Calu3 (cell line): ENCODE measurements around the gene TAF1D. TPM values are rescaled to one million over a fixed set of nuclear protein-coding genes. Genes with fewer than 3 reads are reported as not detected.

Experiments used
- BruUV-seq: library from RNA; stranded (reverse); fragments of 400-500 nt; replicated peaks from 2 replicates; lab custom pipeline; 2021; lab: Mats Ljungman, UMichigan
- CTCF ChIA-PET: fragments of 300-600 bp; sonication (Branson Sonifier 250); formaldehyde crosslinking; loops from one replicate; lab custom pipeline; 2022; ENCODE audit warnings: antibody characterized with exemption; lab: Charles Lee
- DNase-seq: peaks from one replicate; pipeline ENCODE4 v3.0.0; 2022
- H3K27ac Mint-ChIP-seq: one replicate; pipeline ENCODE4 v1.8.0; 2022; ENCODE audit warnings: mixed read lengths; ENCODE audit not compliant: unreplicated experiment
- H3K27me3 Mint-ChIP-seq: one replicate; pipeline ENCODE4 v1.8.0; 2022; ENCODE audit warnings: mixed read lengths; ENCODE audit not compliant: unreplicated experiment
- H3K36me3 Mint-ChIP-seq: one replicate; pipeline ENCODE4 v1.8.0; 2022; ENCODE audit warnings: mild to moderate bottlenecking, moderate library complexity, mixed read lengths; ENCODE audit not compliant: insufficient read depth, unreplicated experiment
- H3K4me1 Mint-ChIP-seq: one replicate; pipeline ENCODE4 v1.8.0; 2022; ENCODE audit warnings: mild to moderate bottlenecking, low read depth, mixed read lengths; ENCODE audit not compliant: unreplicated experiment
- H3K4me3 Mint-ChIP-seq: one replicate; pipeline ENCODE4 v1.8.0; 2022; ENCODE audit warnings: mild to moderate bottlenecking, low read depth, moderate library complexity, mixed read lengths; ENCODE audit not compliant: unreplicated experiment
- H3K9me3 Mint-ChIP-seq: one replicate; pipeline ENCODE4 v1.8.0; 2022; ENCODE audit warnings: low read depth, mixed read lengths; ENCODE audit not compliant: unreplicated experiment
- intact Hi-C: fragments of 100-400 bp; cut with micrococcal nuclease; formaldehyde crosslinking; loops from one replicate; pipeline ENCODE4 v1.10.0; 2022; ENCODE audit not compliant: unreplicated experiment
- total RNA-seq: library from RNA; stranded (reverse); gene quantifications from 2 replicates; pipeline ENCODE4 v1.2.3, GENCODE V29; 2022
- TF ChIP-seq, protein P1 (sequence below): fragments of 200-600 bp; IDR thresholded peaks from one replicate; pipeline ENCODE4 v1.8.0; 2022; ENCODE audit warnings: antibody characterized with exemption; ENCODE audit not compliant: unreplicated experiment

The TAF1D gene
- total RNA-seq, 1 experiment from 2014 or later = 107 TPM

DNA sequence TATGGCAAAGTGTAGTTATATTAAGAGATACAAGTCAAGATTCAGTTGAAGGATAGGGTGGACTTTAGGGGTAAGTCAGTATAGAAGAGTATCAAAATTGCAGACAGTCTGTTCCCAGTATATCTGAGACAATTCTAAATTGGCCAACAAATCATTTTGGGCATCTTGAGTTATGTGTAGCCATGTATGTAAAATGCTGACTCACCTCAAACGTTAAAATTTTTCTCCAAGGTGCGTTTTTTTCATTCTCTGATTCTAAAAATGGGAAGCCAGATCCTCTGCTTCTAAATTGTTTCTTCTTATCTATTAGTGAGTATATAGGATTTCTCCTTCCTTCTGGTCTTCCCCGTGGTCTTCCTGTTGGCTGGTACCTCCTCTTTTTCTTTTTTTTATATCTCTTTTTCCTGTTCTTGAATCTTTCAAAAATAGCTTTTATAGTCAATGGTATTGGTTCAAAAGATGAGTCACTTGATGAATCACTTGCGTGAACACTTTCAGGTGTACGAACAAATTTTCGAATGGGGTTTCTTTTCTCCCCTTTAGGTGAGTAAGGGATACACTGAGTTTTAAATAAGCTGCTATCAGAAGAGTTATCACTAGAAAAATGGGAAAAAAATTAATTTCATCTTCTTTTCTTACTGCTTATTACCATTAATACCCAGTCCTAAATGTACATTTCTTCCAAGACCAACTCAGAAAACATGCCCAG lies 3.2 kb downstream of the TAF1D start:
- no peak for DNase-seq
- Mint-ChIP-seq H3K9me3 (no peaks in the 10 kb centered on the region), H3K4me1 (peaks cover 13% of the 10 kb centered on the region), H3K4me3 (peak overlapping the region; percentile 96), H3K36me3 (peaks cover 92% of the 10 kb centered on the region), H3K27me3 (no peaks in the 10 kb centered on the region), H3K27ac (peak overlapping the region; percentile 45)
- CTCF ChIA-PET = no interaction called here
- no TSS peak for BruUV-seq
- intact Hi-C loops = no loop called here
- TF ChIP-seq, protein P1, sequence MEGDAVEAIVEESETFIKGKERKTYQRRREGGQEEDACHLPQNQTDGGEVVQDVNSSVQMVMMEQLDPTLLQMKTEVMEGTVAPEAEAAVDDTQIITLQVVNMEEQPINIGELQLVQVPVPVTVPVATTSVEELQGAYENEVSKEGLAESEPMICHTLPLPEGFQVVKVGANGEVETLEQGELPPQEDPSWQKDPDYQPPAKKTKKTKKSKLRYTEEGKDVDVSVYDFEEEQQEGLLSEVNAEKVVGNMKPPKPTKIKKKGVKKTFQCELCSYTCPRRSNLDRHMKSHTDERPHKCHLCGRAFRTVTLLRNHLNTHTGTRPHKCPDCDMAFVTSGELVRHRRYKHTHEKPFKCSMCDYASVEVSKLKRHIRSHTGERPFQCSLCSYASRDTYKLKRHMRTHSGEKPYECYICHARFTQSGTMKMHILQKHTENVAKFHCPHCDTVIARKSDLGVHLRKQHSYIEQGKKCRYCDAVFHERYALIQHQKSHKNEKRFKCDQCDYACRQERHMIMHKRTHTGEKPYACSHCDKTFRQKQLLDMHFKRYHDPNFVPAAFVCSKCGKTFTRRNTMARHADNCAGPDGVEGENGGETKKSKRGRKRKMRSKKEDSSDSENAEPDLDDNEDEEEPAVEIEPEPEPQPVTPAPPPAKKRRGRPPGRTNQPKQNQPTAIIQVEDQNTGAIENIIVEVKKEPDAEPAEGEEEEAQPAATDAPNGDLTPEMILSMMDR = no peak

DNA sequence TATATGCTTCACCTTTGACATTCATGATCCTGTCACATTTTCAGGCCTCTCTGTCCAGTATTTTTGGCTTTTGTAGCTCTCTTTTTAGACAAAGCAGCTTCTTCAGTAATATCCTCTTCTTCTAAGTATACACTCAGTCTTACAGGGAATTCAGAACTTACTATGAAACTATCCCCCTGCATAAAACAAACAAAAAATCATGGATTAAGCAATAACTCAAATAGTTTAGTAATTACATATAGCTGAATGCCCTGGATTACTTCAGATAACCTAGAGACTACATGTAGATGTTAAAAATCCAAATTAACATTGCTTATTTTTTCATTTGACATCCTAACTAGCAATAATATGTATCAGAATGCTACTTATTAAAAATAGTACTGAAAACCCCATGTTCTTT lies 5.2 kb downstream of the TAF1D start:
- no peak for DNase-seq
- H3K27ac Mint-ChIP-seq = no peak overlapping the region
- peaks cover 87% of the 10 kb centered on the region for H3K36me3 Mint-ChIP-seq
- TF ChIP-seq, protein P1 = no peak
- no peaks in the 10 kb centered on the region for H3K27me3 Mint-ChIP-seq
- no peak overlapping the region for H3K4me3 Mint-ChIP-seq
- CTCF ChIA-PET = no interaction called here
- H3K4me1 Mint-ChIP-seq = peaks cover 13% of the 10 kb centered on the region
- H3K9me3 Mint-ChIP-seq = no peaks in the 10 kb centered on the region
- intact Hi-C loops = no loop called here
- BruUV-seq = no TSS peak

DNA sequence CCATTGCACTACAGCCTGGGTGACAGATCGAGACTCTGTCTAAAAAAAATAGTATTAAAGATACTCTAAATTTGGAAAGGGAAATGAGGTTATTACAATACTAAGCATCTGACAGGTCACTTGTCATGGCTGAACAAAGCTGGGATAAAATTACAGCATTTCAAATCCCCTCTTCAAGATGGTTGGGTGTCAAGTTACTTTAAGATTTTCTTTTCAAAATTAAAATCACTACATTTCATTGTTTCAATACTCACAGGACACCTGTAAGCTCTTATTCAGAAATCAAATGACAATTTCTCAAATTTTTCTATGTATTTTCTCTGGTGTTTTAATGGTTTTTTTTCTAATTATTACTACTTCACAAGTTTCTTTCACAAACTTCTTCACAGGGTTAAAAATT lies 5.7 kb downstream of the TAF1D start:
- DNase-seq = no peak
- TF ChIP-seq, protein P1 = no peak
- CTCF ChIA-PET = no interaction called here
- Mint-ChIP-seq H3K4me1 (peaks cover 13% of the 10 kb centered on the region), H3K36me3 (peaks cover 84% of the 10 kb centered on the region), H3K27ac (no peak overlapping the region), H3K9me3 (no peaks in the 10 kb centered on the region), H3K4me3 (no peak overlapping the region), H3K27me3 (no peaks in the 10 kb centered on the region)
- intact Hi-C loops = no loop called here
- no TSS peak for BruUV-seq

DNA sequence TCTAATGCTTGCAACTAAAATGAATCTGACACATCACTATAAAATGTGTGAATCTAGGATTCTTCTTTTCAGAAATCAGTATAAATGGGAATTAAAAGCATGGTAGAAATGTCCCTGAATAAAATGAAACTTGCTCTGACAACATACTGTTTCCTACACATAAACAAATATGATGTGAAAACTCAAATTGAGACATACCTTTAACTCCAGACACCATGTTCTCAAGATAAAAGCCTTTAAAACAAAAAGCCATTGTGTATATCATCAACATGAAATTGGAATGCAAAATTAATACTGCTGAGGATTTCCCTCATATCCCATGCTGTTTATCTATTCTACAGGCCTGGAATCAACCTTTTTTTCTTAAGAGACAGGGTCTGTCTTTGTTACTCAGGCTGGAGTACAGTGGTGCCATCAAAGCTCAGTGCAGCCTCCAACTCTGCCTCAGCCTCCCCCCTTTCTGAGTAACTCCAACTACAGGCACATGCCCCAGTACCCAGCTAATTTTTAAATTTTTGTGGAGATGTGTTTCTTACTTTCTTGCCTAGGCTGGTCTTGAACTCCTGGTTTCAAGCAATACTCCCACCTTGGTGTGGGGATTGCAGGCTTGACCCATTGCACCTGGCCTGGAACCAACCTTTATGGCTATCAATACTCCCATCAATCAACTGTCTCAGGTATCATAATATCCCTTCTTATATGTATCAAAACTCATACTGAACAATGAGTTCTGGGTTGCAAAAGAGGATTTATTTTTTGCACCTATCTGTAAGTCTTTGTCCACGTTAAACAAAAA lies 6.7 kb downstream of the TAF1D start:
- intact Hi-C loops = no loop called here
- no peak for DNase-seq
- Mint-ChIP-seq H3K27ac (no peak overlapping the region), H3K4me1 (peaks cover 13% of the 10 kb centered on the region), H3K36me3 (peaks cover 83% of the 10 kb centered on the region), H3K27me3 (no peaks in the 10 kb centered on the region), H3K9me3 (no peaks in the 10 kb centered on the region), H3K4me3 (no peak overlapping the region)
- TF ChIP-seq, protein P1 = no peak
- CTCF ChIA-PET = no interaction called here
- BruUV-seq = no TSS peak
